Hematopoietic multipotent progenitor cell treated with erythropoietin and hydrocortisone succinate and interleukin-3 and kit ligand, for 6 days (in vitro differentiated cells): ENCODE results near the gene MYL5.
"Not testable (repeated sequence)": the region's sequence is repeated elsewhere in the genome, so short reads cannot be mapped to it uniquely, and the experiment has no call there.

Experiments
- DNase-seq: peaks from one replicate; pipeline ENCODE4 v3.0.0-alpha.2; 2015

MYL5 gene

DNA sequence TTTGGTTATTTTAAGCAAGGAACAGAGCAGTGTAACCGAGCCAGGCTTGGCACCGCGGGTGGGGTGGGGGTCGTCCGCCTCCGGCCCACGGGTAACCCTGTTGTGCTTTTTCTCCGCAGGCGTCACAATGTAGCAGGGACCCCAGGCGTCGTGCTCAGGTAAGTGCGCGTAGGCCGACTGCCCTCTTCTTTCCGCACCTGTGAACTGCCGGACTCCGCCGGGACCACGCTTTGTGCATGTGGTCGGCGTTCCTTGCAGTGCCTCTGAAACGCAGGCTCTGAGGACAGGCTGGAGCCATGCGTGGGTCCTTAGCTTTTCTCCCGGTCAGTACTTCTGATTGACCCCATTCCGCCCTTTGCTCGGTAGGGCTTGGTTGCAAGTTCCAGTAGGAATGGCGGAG lies 56.2 kb downstream of the MYL5 start:
- DNase-seq: no peak

DNA sequence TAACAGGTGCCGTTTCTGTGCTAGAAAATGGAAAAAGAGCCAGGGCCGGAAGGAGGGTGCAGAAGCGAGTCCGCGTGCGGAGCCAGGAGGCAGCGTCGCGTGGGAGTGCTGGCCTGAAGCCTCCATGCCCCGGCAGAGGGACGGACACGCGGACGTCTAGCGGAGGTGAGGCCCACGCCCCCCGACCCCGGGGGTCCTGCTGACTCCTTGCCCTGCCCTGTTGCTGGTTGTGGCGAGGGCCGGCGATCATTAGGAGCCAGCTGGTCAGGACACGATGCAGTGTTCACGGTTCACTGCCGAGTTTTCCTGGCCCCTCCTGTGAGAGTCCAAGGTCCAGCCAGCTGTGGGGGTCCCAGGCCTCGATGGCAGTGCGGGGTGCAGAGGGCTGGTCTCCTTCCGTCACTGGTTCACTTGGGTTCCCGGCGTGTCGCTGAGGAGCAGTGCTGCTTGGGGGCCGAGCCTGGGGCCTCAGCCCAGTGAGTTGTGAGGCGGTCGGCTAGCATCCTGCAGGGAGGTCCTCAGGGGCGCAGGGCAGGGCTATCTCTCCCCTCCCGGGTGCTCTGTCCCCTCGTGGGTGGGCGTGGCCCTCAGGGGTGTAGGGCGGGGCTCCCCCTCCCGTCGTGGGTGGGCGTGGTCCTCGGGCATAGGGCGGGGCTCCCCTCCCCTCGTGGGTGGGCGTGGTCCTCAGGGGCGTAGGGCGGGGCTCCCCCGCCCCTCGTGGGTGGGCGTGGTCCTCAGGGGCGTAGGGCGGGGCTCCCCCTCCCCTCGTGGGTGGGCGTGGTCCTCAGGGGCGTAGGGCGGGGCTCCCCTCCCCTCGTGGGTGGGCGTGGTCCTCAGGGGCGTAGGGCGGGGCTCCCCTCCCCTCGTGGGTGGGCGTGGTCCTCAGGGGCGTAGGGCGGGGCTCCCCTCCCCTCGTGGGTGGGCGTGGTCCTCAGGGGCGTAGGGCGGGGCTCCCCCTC lies 56.9 kb downstream of the MYL5 start:
- DNase-seq: not testable (repeated sequence)
